KMS-11 (cell line): ENCODE data around the gene SPTLC1.

Experiments used
- H2AFZ ChIP-seq: fragments of 200-600 bp; sonication (generic); 2 replicates; pipeline ENCODE4 v1.6.1; 2016; ENCODE audit warnings: antibody characterized with exemption, mixed run types, low read depth
- H3K27ac ChIP-seq: fragments of 200-600 bp; sonication (generic); 2 replicates; pipeline ENCODE4 v1.6.1; 2016; ENCODE audit warnings: mild to moderate bottlenecking, mixed run types
- H3K27me3 ChIP-seq: fragments of 200-600 bp; sonication (generic); 2 replicates; pipeline ENCODE4 v1.6.1; 2017; ENCODE audit warnings: mild to moderate bottlenecking, low read depth, mixed run types, moderate library complexity; ENCODE audit not compliant: insufficient read depth
- H3K36me3 ChIP-seq: fragments of 200-600 bp; sonication (generic); 2 replicates; pipeline ENCODE4 v1.6.1; 2017; ENCODE audit warnings: mild to moderate bottlenecking, mixed run types; ENCODE audit not compliant: insufficient read depth
- H3K4me1 ChIP-seq: fragments of 200-600 bp; sonication (generic); 2 replicates; pipeline ENCODE4 v1.6.1; 2016; ENCODE audit warnings: mild to moderate bottlenecking, low read depth, mixed run types; ENCODE audit not compliant: poor library complexity, severe bottlenecking
- H3K4me2 ChIP-seq: fragments of 200-600 bp; sonication (generic); 2 replicates; pipeline ENCODE4 v1.7.0; 2016; ENCODE audit warnings: mild to moderate bottlenecking, mixed run types
- H3K4me3 ChIP-seq: fragments of 200-600 bp; sonication (generic); IDR thresholded peaks from 2 replicates; pipeline ENCODE4 v1.6.1; 2017; ENCODE audit warnings: low read depth, low read length, mixed read lengths; ENCODE audit not compliant: insufficient read depth
- H3K79me2 ChIP-seq: fragments of 200-600 bp; sonication (generic); 2 replicates; pipeline ENCODE4 v1.6.1; 2016; ENCODE audit warnings: low read depth, mixed run types; ENCODE audit not compliant: insufficient read depth
- H3K9ac ChIP-seq: fragments of 200-600 bp; sonication (generic); 2 replicates; pipeline ENCODE4 v1.6.1; 2016; ENCODE audit warnings: mild to moderate bottlenecking, mixed run types
- H4K20me1 ChIP-seq: fragments of 200-600 bp; sonication (generic); 2 replicates; pipeline ENCODE4 v1.6.1; 2016; ENCODE audit warnings: mild to moderate bottlenecking, mixed run types; ENCODE audit not compliant: insufficient read depth
- TF ChIP-seq, protein P1 (sequence below): fragments of 200-600 bp; sonication (generic); conservative IDR thresholded peaks from 2 replicates; pipeline ENCODE4 v1.6.1; 2017; ENCODE audit warnings: low read depth, mild to moderate bottlenecking, antibody characterized with exemption, low read length, moderate library complexity, mixed read lengths

The SPTLC1 gene

DNA sequence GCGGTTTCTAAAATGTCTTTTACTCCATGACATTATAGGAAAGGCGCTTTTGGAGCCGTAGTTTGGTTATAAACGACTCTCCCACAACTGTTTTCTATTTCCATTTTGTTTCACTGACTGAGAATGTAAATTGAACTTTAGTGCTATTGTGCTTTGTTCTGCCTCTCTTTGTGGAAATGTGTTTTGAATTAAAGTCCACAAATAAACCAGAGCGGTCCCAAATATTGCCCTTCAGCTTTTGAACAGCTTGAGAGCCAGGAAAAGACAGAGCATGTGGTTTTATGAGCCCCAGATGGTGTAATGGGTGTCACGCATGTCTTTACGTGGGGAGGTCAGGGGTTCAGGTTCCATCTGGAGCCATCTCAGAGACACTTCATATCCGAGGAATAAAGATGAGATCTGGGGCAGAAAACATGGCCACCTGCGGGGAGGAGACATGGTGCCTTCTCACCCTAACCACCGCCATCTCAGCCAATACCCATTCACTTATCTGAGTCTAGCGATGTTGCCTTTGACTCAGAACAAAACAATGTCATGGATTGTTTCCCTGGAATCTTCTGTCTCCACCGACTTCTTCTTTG, 122.7 kb downstream of the SPTLC1 start:
- H3K4me2 ChIP-seq = no peak overlapping the region
- H2AFZ ChIP-seq = no peak overlapping the region
- no peaks in the 10 kb centered on the region for H3K27me3 ChIP-seq
- no peak overlapping the region for H3K9ac ChIP-seq
- TF ChIP-seq, protein P1, sequence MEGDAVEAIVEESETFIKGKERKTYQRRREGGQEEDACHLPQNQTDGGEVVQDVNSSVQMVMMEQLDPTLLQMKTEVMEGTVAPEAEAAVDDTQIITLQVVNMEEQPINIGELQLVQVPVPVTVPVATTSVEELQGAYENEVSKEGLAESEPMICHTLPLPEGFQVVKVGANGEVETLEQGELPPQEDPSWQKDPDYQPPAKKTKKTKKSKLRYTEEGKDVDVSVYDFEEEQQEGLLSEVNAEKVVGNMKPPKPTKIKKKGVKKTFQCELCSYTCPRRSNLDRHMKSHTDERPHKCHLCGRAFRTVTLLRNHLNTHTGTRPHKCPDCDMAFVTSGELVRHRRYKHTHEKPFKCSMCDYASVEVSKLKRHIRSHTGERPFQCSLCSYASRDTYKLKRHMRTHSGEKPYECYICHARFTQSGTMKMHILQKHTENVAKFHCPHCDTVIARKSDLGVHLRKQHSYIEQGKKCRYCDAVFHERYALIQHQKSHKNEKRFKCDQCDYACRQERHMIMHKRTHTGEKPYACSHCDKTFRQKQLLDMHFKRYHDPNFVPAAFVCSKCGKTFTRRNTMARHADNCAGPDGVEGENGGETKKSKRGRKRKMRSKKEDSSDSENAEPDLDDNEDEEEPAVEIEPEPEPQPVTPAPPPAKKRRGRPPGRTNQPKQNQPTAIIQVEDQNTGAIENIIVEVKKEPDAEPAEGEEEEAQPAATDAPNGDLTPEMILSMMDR = no peak
- no peaks in the 10 kb centered on the region for H3K36me3 ChIP-seq
- no peak overlapping the region for H3K27ac ChIP-seq
- no peaks in the 10 kb centered on the region for H3K4me1 ChIP-seq
- H4K20me1 ChIP-seq = no peaks in the 10 kb centered on the region
- no peak overlapping the region for H3K4me3 ChIP-seq
- no peaks in the 10 kb centered on the region for H3K79me2 ChIP-seq

DNA sequence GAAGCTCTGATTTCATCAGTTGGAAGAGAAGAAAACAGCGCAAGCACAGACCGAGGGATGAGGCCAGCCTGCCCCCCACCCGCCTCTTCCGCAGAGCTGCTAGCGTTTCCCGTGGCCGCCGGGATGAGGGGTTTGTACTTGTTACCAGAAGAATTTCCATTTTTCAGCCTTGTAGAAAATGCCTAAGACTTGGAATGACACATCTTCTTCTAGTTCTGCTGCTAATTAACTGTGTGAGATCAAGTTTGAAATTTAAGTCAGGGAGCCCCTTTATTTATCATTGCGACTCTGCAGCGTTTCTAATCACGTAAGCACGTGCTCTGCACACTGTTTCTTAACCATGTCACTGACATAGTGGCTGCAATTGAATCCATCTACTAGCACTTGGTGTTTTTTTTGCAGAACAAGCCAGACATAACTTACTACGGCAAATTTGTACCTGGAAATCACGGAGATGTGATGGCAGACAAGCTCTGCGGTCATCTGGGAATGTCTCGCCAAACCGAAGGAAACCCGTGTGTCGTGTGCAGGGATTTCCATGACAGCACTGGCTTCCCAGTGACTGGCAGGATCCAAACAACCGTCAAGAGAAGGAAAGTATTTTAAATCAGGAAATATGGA, 123.4 kb downstream of the SPTLC1 start:
- no peaks in the 10 kb centered on the region for H4K20me1 ChIP-seq
- H3K27me3 ChIP-seq = no peaks in the 10 kb centered on the region
- no peak overlapping the region for H2AFZ ChIP-seq
- H3K36me3 ChIP-seq = no peaks in the 10 kb centered on the region
- H3K27ac ChIP-seq = no peak overlapping the region
- H3K4me2 ChIP-seq = no peak overlapping the region
- no peaks in the 10 kb centered on the region for H3K79me2 ChIP-seq
- no peak overlapping the region for H3K9ac ChIP-seq
- TF ChIP-seq, protein P1 = no peak
- H3K4me3 ChIP-seq = no peak overlapping the region
- H3K4me1 ChIP-seq = no peaks in the 10 kb centered on the region

DNA sequence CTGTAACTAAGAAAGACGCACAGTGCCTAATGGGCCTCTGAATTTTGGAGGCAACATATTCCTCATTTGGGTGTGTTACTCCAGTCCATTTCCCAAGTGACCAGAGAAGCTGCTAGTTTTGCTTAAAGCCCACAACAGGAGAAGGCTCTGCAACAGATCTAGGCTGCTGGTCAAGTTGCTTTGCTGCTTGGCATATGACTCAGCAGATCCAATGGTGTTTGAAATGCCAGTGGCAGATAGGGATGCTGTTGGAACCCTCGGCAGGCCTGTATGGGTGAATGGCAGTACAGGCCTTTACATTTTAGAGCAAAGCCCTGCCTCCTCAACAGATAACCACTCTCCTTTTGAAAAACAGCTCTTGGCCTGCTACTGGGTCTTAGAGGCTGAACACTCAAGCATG, 129.0 kb downstream of the SPTLC1 start:
- no peaks in the 10 kb centered on the region for H3K4me1 ChIP-seq
- TF ChIP-seq, protein P1 = no peak
- H3K27me3 ChIP-seq = no peaks in the 10 kb centered on the region

DNA sequence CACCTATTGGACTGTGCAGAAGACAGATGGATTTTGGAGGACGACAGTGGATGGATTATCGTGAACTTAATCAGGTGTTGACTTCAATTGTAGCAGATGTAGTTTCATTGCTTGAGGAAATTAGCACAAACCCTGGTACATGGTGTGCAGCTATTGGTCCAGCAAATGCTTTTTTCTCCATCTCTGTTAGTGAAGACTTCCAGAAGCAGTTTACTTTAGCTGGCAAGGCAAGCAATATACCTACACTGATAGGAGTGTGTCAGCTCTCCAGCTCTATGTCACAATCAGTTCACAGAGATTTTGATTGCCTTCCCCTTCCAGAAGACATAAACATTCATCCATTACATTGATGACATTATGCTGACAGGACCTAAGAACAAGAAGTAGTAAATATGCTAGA, 129.5 kb downstream of the SPTLC1 start:
- Histone ChIP-seq H3K36me3 (no peaks in the 10 kb centered on the region), H3K4me3 (no peak overlapping the region), H3K4me2 (no peak overlapping the region), H3K9ac (no peak overlapping the region), H4K20me1 (no peaks in the 10 kb centered on the region), H3K79me2 (no peaks in the 10 kb centered on the region), H3K27me3 (no peaks in the 10 kb centered on the region), H3K4me1 (no peaks in the 10 kb centered on the region), H2AFZ (no peak overlapping the region), H3K27ac (no peak overlapping the region)
- TF ChIP-seq, protein P1 = no peak

More for the DNA sequence above, 129.0 kb downstream of the SPTLC1 start:
- Histone ChIP-seq H4K20me1 (no peaks in the 10 kb centered on the region), H3K4me2 (no peak overlapping the region), H3K79me2 (no peaks in the 10 kb centered on the region), H3K36me3 (no peaks in the 10 kb centered on the region), H3K4me3 (no peak overlapping the region), H3K9ac (no peak overlapping the region), H2AFZ (no peak overlapping the region), H3K27ac (no peak overlapping the region)
